ENCODE measurements around the gene ETV7.

DNA sequence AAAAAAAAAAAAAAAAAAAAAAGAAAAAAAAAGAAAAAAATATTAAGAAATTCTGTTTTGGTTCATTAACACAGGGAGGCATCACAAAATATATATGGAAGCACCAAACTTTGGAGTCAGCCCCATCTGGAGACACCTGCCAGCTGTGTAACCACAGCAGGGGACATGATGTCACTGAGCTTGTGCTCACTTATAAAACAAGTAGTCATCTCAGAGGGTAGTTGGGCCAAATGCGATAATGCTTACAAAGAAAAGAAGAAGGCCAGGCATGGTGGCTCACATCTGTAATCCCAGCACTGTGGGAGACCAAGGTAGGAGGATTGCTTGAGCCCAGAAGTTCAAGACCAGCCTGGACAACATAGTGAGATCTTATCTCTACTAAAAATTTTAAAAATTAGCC lies 49.7 kb downstream of the ETV7 start:
- TF ChIP-seq, protein P1, sequence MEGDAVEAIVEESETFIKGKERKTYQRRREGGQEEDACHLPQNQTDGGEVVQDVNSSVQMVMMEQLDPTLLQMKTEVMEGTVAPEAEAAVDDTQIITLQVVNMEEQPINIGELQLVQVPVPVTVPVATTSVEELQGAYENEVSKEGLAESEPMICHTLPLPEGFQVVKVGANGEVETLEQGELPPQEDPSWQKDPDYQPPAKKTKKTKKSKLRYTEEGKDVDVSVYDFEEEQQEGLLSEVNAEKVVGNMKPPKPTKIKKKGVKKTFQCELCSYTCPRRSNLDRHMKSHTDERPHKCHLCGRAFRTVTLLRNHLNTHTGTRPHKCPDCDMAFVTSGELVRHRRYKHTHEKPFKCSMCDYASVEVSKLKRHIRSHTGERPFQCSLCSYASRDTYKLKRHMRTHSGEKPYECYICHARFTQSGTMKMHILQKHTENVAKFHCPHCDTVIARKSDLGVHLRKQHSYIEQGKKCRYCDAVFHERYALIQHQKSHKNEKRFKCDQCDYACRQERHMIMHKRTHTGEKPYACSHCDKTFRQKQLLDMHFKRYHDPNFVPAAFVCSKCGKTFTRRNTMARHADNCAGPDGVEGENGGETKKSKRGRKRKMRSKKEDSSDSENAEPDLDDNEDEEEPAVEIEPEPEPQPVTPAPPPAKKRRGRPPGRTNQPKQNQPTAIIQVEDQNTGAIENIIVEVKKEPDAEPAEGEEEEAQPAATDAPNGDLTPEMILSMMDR (IDR thresholded peaks at IDR 0.05; ENCODE audit: borderline replicate concordance, extremely low read depth, low read length, poor library complexity, severe bottlenecking), result no peak
- TF ChIP-seq EZH2 (IDR thresholded peaks at IDR 0.05; ENCODE audit: borderline replicate concordance, low read depth, low read length, severe bottlenecking), result no peak

Measured in DND-41 (cell line).